HG03159 (cell line): Measurements from ENCODE around the gene GLI3.

Source experiments
- ATAC-seq: cut with Tn5 transposase; IDR thresholded peaks from one replicate; pipeline ENCODE4 v1.9.1; 2021; ENCODE audit warnings: mild to moderate bottlenecking, moderate library complexity; ENCODE audit not compliant: unreplicated experiment

GLI3 gene

GRCh38 chr7:42012313-42012712 is 224.7 kb downstream of the GLI3 start:
- no peak for ATAC-seq

- no peak for ATAC-seq
Measured at GRCh38 chr7:42011846-42012245, 225.2 kb downstream of the GLI3 start.

GRCh38 chr7:42010751-42011150 is 226.3 kb downstream of the GLI3 start:
- ATAC-seq = no peak

DNA sequence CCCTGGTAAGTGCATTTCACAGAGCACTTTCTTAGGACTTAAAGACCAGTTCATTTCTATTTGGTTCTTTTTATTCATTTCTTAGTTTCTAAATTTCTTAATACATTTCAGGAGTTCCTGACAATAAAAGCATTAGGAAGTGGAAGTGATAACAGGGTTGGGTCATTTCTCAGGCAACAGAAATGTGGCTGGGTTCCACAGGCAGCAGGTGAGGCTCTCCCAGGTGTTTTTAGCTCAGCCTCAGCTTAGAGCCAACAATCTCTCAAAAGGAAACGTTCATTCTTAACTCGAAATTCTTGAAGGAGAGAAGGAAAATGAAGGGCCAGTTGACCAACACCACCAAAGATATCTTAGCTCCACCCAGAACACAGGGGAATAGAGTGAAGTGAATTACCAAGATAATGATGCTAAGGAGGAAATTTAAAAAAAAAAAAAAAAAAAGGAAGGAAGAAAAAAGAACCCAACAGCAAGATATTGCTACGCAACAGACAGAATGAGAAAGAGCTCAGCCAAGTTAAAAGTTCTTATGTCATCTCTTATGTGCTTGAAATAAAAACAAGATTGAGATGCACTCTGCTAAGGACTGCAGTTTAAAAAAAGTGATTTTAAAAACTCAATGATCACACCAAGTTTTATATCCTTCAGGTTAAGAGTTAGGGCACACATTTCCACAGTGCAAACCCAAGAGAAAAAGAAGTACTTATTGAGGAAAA is 230.1 kb downstream of the GLI3 start:
- ATAC-seq = no peak

DNA sequence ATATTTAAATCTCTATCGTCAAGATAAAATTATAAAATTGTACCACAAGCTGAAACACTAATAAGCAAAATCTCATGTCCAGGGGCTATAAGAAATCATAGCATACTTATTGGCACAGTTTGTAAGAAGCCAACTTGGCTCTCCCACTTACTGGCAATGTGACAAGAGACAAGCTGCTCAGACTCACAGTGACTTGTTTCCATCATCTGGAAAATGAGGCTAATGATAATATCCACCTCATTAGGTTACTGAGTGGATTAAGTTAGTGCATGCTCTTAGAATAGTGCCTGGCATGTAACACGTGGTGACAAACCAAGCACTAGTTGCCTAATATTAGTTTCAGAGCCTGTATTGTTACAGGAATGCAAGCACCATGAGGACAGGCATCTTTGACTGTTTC is 234.4 kb downstream of the GLI3 start:
- ATAC-seq = no peak

DNA sequence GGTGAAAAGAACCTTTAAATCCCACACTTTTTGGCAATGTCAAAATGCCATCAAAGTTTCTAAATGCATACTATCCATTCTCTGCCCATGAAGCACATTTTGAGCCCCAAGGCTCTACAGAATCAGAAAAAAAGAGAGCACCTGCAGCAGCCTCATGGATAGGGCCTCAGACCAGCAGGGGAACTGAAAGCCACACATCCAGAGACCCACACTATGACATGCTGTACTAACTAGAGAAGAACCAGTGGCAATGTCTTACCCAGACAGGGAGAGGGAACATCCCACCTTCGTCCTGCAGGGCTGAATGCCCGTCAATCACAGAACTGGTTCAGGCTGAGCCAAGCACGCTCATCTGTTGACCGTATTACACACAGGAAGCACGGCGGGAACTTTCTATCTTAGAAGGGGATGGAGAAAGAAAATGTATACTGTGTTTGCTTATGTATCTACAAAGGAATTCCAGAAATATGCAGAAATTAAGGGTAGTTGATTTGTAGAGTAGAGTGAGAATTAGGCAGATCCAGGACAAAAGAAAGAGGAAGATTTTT is 237.2 kb downstream of the GLI3 start:
- ATAC-seq = no peak

- no peak for ATAC-seq
Measured at GRCh38 chr7:41998041-41998440, 239.0 kb downstream of the GLI3 start.

DNA sequence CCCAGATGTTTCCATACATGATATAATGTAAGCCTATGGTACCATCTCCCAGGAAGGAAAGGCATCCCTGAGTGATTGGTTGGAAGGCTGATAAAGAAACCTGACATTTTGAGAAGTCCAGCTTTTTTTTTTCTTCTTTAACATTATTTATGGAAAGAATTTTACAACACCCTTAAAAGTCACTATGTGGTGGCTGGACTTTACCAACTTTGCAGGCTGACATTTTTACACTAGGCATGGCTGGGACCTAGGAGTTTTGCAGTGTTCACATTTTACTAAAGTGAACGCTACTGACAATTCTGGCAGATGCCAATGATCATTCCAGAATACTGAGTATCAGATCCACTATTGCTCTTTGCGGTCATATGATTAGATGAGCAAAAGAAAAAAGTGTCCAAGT is 239.9 kb downstream of the GLI3 start:
- ATAC-seq = no peak

GRCh38 chr7:41996381-41997035 is 240.5 kb downstream of the GLI3 start:
- no peak for ATAC-seq

- ATAC-seq = no peak
Measured at GRCh38 chr7:41995632-41996271, 241.3 kb downstream of the GLI3 start.

GRCh38 chr7:41994746-41995110 is 242.3 kb downstream of the GLI3 start:
- ATAC-seq = no peak

DNA sequence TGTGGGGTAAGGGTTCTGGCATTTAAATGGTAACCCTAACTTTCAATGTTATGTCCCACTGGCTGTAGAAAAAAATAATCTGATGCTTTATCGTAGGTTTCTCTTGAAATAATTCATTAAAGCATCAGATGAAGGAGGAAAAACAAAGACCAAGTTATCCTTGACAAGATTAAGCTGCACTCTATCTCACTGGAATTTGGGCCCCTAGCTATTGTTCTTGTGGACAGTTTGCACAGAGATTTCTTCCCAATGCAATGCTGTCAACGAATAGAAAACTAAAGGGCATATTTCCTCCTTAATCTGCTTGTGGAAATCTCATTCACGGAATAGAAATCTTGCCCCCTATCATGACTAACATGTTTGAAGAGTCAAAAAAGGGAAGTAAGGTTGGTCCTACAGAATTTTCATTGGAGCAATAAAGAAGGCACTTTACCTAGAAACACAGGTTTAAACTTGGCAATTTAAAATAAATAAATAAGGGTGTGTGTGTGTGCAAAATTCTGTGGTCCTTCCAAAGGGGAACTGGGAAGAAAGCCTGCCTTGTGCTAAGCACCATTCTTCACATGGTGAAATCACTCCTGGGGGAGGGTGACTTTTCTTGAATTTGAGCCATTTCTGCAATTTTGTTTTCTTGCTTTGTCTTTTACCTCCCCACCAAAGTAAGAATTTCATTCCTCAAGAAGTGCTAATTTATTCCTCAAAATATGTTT is 242.8 kb downstream of the GLI3 start:
- ATAC-seq = no peak

DNA sequence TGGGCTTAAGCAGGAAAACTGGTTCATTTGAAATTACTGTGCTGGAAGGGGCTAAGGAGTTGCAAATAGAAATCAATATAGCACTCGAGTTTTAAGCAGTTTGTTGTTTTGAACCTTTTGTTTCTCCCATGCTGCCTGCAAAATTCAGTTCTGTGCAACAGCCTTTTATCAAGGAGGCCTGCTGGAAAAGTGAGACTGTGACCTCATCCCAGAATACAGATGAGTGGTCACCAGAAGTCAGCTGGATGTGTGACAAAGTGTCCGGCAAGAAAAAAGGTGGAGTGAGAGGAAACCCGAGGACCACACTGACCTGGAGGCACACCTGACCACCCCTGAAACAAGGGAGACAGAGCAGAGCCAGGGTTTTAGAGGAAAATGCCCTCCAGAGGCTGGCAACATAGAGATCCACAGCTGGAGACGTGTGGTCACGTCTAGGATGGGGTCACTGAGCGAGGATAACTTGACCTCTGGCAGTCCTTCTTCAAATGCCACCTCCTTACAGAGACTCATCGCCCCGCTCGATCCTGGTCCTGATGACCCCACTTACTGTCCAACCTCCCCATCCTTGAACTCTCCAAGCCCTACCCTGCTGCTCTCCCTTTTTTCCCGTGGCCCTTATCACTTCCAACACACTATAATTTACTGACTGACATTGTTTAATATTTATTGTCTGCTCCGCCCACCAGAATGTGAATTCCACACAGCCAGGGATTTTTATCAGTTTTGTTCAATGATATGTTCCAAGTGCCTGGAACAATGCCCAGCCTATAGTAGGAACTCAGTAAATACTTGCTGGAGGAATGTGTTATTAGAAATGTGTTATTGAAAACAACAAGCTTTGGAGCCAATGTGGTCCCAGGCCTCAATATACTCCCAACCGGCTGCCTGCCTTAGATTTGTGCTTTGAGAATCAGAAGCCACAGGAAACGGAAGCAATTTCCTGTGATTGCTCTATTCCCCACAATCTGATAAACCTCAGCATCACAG is 243.8 kb downstream of the GLI3 start:
- no peak for ATAC-seq

DNA sequence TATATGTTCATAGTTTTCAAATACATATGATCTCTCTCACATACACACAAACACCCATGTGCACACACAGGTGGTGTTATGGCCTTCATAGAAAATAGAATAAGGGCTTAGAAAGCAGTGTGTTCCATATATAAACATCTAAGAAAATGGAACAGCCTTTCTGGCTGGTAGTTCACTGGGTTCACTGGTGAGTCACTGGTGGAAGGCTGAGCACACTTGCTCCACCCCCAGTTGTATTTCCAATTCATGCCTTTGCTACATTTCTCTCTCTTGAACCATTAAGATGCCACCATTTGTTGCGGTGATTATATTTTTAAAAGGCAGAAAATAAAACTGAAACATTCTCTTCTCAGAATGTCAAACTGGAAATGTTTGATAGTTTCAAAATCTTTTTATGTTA is 252.1 kb downstream of the GLI3 start:
- ATAC-seq = no peak

GRCh38 chr7:41981046-41982040 is 255.7 kb downstream of the GLI3 start:
- ATAC-seq = no peak

- peak; percentile 75 for ATAC-seq
Measured at GRCh38 chr7:41979834-41980307, 257.1 kb downstream of the GLI3 start.

GRCh38 chr7:41978858-41979257 is 258.2 kb downstream of the GLI3 start:
- ATAC-seq = no peak

GRCh38 chr7:41977661-41978060 is 259.3 kb downstream of the GLI3 start:
- ATAC-seq = no peak

GRCh38 chr7:41977151-41977651 is 259.8 kb downstream of the GLI3 start:
- ATAC-seq = no peak
